ENCODE measurements around the gene UBE2N.

The UBE2N gene

DNA sequence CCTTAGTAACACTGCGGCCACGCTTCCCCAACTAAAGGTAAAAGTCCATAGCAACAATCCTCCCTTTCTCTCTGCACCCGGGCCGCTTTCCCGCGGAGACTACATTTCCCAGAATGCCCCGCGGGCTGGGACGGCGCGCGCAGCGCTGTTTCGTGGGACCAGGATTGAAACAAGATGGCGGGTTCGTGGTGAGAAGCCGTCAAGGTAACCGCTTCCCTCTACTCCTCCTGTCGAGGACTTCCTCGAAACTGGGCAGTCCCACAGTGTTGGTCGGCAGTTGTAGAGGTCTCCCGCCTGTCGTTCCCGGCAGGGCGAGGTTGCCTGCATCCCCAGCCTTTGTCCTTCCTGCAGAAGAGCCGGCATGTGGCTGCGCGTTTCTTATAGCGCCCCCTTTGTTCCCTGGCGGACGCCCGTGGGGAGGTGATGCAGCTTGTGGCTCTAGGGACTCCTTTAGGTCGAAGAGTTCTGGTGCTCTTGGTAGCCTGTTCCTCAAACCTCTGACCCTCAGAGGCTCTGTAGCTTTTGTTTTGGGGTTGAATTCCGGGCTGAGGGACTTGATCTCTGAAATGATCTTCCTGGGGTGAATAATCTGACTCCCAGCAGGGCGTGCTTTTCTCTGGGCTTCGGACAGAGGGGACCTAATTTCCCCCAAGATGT is 25.7 kb upstream of the UBE2N start, which contains the start of gene MRPL42 (continued):
- TF ChIP-seq ZEB2 (tag by site-specific recombination; IDR thresholded peaks at IDR 0.05) (peak; percentile 73; the same call in 1 of the 2 replicates), ZBTB20 (tag by site-specific recombination; IDR thresholded peaks at IDR 0.05) (peak; percentile 82; the same call in 1 of the 2 replicates), ZNF354C (tag by site-specific recombination; IDR thresholded peaks at IDR 0.05; ENCODE audit: borderline replicate concordance, low read depth) (no peak), ZNF701 (tag by site-specific recombination; IDR thresholded peaks at IDR 0.05) (no peak), ZBTB48 (tag by site-specific recombination; IDR thresholded peaks at IDR 0.05) (peak; percentile 81), ZSCAN30 (tag by site-specific recombination; IDR thresholded peaks at IDR 0.05) (peak; percentile 53; the same call in 1 of the 2 replicates), ZNF18 (tag by site-specific recombination; IDR thresholded peaks at IDR 0.05) (peak; percentile 65; the same call in 1 of the 2 replicates), YY1 (tag by site-specific recombination; IDR thresholded peaks at IDR 0.05) (peak; percentile 90), ZNF239 (tag by site-specific recombination; IDR thresholded peaks at IDR 0.05) (no peak), ZBTB17 (tag by site-specific recombination; IDR thresholded peaks at IDR 0.05) (peak; percentile 89), OVOL3 (tag by site-specific recombination; IDR thresholded peaks at IDR 0.05) (0 out of 2 replicates have a peak, but pooled peaks have one; percentile 8), REPIN1 (tag by site-specific recombination; IDR thresholded peaks at IDR 0.05; ENCODE audit: low read depth) (no peak), ZNF510 (tag by site-specific recombination; IDR thresholded peaks at IDR 0.05; ENCODE audit: insufficient replicate concordance) (no peak), ZNF140 (tag by site-specific recombination; IDR thresholded peaks at IDR 0.05) (no peak), ZNF48 (tag by site-specific recombination; IDR thresholded peaks at IDR 0.05) (no peak), ZNF571 (tag by site-specific recombination; IDR thresholded peaks at IDR 0.05) (no peak), ZNF626 (tag by site-specific recombination; IDR thresholded peaks at IDR 0.05) (no peak), ZNF221 (tag by site-specific recombination; IDR thresholded peaks at IDR 0.05; ENCODE audit: borderline replicate concordance) (no peak), ZNF561 (tag by site-specific recombination; IDR thresholded peaks at IDR 0.05; ENCODE audit: borderline replicate concordance) (peak; percentile 40; the same call in 1 of the 2 replicates), INSM2 (tag by site-specific recombination; IDR thresholded peaks at IDR 0.05) (peak; percentile 63; the same call in 1 of the 2 replicates), ZNF558 (tag by site-specific recombination; IDR thresholded peaks at IDR 0.05) (0 out of 2 replicates have a peak, but pooled peaks have one; percentile 6), ZNF610 (tag by site-specific recombination; IDR thresholded peaks at IDR 0.05; ENCODE audit: borderline replicate concordance) (peak; percentile 49; the same call in 1 of the 2 replicates), ZNF184 (tag by site-specific recombination; IDR thresholded peaks at IDR 0.05) (0 out of 2 replicates have a peak, but pooled peaks have one; percentile 29), REST (tag by site-specific recombination; IDR thresholded peaks at IDR 0.05) (peak; percentile 50; the same call in 1 of the 2 replicates), PRDM1 (tag by site-specific recombination; IDR thresholded peaks at IDR 0.05) (peak; percentile 68), ZNF114 (tag by site-specific recombination; IDR thresholded peaks at IDR 0.05) (no peak), ZNF16 (tag by site-specific recombination; IDR thresholded peaks at IDR 0.05; ENCODE audit: low read depth) (no peak), ZNF600 (tag by site-specific recombination; IDR thresholded peaks at IDR 0.05) (peak; percentile 96), ZNF19 (tag by site-specific recombination; IDR thresholded peaks at IDR 0.05; ENCODE audit: low read depth) (no peak), TCF7L2 (IDR thresholded peaks at IDR 0.05; ENCODE audit: borderline replicate concordance, low read depth, low read length) (no peak)
- TF ChIP-seq, protein P1, sequence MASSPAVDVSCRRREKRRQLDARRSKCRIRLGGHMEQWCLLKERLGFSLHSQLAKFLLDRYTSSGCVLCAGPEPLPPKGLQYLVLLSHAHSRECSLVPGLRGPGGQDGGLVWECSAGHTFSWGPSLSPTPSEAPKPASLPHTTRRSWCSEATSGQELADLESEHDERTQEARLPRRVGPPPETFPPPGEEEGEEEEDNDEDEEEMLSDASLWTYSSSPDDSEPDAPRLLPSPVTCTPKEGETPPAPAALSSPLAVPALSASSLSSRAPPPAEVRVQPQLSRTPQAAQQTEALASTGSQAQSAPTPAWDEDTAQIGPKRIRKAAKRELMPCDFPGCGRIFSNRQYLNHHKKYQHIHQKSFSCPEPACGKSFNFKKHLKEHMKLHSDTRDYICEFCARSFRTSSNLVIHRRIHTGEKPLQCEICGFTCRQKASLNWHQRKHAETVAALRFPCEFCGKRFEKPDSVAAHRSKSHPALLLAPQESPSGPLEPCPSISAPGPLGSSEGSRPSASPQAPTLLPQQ (tag by site-specific recombination; IDR thresholded peaks at IDR 0.05) = peak; percentile 85
- TF ChIP-seq, protein P2, sequence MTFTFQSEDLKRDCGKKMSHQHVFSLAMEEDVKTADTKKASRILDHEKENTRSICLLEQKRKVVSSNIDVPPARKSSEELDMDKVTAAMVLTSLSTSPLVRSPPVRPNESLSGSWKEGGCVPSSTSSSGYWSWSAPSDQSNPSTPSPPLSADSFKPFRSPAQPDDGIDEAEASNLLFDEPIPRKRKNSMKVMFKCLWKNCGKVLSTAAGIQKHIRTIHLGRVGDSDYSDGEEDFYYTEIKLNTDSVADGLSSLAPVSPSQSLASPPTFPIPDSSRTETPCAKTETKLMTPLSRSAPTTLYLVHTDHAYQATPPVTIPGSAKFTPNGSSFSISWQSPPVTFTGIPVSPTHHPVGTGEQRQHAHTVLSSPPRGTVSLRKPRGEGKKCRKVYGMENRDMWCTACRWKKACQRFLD (tag by site-specific recombination; IDR thresholded peaks at IDR 0.05) = no peak

All from HEK293 (cell line).